ENCODE results near the gene MAP3K14. TPM values are rescaled to one million over a fixed set of nuclear protein-coding genes. Genes with fewer than 3 reads are reported as not detected.
A peak's percentile ranks its signal among the peaks of the same experiment; 100 is the strongest.

MAP3K14 gene
- polyA plus RNA-seq, 3 donors = 1.4 to 29.9 (median 3.8) TPM

DNA sequence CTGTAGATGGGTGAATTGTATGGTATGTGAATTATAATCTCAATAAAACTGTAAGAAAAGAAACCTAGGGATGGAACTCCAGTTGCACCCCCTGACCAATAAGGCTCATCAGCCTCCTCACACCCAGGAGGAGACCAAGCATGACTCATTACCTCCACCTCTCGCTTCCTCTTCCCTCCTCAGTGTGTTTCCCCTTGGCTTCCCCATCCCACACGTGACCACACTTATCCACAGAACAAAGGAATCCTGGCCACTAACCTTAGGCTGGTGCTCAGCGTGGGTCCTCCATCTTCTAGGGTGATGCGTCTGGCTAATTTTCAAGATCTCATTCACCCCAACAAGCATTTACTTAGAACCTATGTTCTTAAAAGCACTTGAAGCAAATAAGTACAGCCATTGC lies 36.2 kb upstream of the MAP3K14 start:
- Mint-ChIP-seq H3K27ac (peak overlapping the region in 4 of 7 donors; percentile 13 to 38 (median 28)), H3K9me3 (peaks cover 0 to 2% (median 0%) of the 10 kb centered on the region in 7 donors)
- WGBS (ENCODE audit: insufficient coverage) = 48% methylated on average over 2 of the region's 4 CpGs

GRCh38 chr17:45351831-45352230 lies 35.0 kb upstream of the MAP3K14 start:
- H3K4me1 ChIP-seq (ENCODE audit: control insufficient read depth in 1 of 2, insufficient read depth in 2 of 2, low read length in 2 of 2) = peaks cover 8 to 16% of the 10 kb centered on the region in 2 donors
- no peaks in the 10 kb centered on the region for H4K20me1 ChIP-seq (ENCODE audit: insufficient read depth, low read length)
- TF ChIP-seq, protein P1, sequence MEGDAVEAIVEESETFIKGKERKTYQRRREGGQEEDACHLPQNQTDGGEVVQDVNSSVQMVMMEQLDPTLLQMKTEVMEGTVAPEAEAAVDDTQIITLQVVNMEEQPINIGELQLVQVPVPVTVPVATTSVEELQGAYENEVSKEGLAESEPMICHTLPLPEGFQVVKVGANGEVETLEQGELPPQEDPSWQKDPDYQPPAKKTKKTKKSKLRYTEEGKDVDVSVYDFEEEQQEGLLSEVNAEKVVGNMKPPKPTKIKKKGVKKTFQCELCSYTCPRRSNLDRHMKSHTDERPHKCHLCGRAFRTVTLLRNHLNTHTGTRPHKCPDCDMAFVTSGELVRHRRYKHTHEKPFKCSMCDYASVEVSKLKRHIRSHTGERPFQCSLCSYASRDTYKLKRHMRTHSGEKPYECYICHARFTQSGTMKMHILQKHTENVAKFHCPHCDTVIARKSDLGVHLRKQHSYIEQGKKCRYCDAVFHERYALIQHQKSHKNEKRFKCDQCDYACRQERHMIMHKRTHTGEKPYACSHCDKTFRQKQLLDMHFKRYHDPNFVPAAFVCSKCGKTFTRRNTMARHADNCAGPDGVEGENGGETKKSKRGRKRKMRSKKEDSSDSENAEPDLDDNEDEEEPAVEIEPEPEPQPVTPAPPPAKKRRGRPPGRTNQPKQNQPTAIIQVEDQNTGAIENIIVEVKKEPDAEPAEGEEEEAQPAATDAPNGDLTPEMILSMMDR (IDR thresholded peaks at IDR 0.05) = no peak
- no peak overlapping the region for H3K4me2 ChIP-seq (replicated peaks; ENCODE audit: extremely low read depth, low read length, poor library complexity, severe bottlenecking)
- H3K4me3 ChIP-seq (replicated peaks in 1 of 3; ENCODE audit: low read depth in 2 of 3, low read length in 3 of 3) = no peak overlapping the region
- peaks cover 17% of the 10 kb centered on the region for H3K4me1 Mint-ChIP-seq
- H3K9me3 Mint-ChIP-seq = peaks cover 0 to 2% (median 0%) of the 10 kb centered on the region in 7 donors
- no peaks in the 10 kb centered on the region for H3K36me3 ChIP-seq (replicated peaks in 1 of 2; ENCODE audit: control insufficient read depth in 1 of 2, insufficient read depth in 2 of 2, low read length in 2 of 2)
- no peaks in the 10 kb centered on the region for H3K79me2 ChIP-seq (ENCODE audit: insufficient read depth, low read length)
- DNase-seq = no peak
- H2AFZ ChIP-seq (ENCODE audit: insufficient read depth, low read depth, low read length, poor library complexity, severe bottlenecking) = no peak overlapping the region
- intact Hi-C loops (cut with micrococcal nuclease) = loop anchor here in 1 of 2 donors (5.0 kb wide), 1 partner anchor 35 kb away; the partner anchor contains the start of gene MAP3K14
- H3K9me3 ChIP-seq (replicated peaks in 1 of 2; ENCODE audit: control insufficient read depth in 1 of 2, insufficient read depth in 1 of 2, low read length in 2 of 2) = no peaks in the 10 kb centered on the region
- H3K36me3 Mint-ChIP-seq = no peaks in the 10 kb centered on the region
- H3K27me3 Mint-ChIP-seq (ENCODE audit: low read depth in 3 of 3) = peaks cover 5 to 8% (median 7%) of the 10 kb centered on the region in 3 donors
- H3K27ac ChIP-seq (ENCODE audit: low read depth in 1 of 2, low read length in 2 of 2) = no peak overlapping the region
- H3K27ac Mint-ChIP-seq = no peak overlapping the region
- H3K9ac ChIP-seq (ENCODE audit: insufficient read depth, low read length, poor library complexity, severe bottlenecking) = no peak overlapping the region
- no CpG with 5 or more reads among the region's 2 CpGs for WGBS (ENCODE audit: insufficient coverage)
- no peaks in the 10 kb centered on the region for H3K27me3 ChIP-seq (ENCODE audit: control insufficient read depth in 2 of 2, insufficient read depth in 2 of 2, low read length in 2 of 2)
- no peak overlapping the region for H3K4me3 Mint-ChIP-seq

More for the DNA sequence above, 36.2 kb upstream of the MAP3K14 start:
- Histone ChIP-seq H3K9me3 (replicated peaks in 1 of 2; ENCODE audit: control insufficient read depth in 1 of 2, insufficient read depth in 1 of 2, low read length in 2 of 2) (no peaks in the 10 kb centered on the region), H3K36me3 (replicated peaks in 1 of 2; ENCODE audit: control insufficient read depth in 1 of 2, insufficient read depth in 2 of 2, low read length in 2 of 2) (no peaks in the 10 kb centered on the region), H3K9ac (ENCODE audit: insufficient read depth, low read length, poor library complexity, severe bottlenecking) (no peak overlapping the region), H3K79me2 (ENCODE audit: insufficient read depth, low read length) (no peaks in the 10 kb centered on the region), H3K27me3 (ENCODE audit: control insufficient read depth in 2 of 2, insufficient read depth in 2 of 2, low read length in 2 of 2) (no peaks in the 10 kb centered on the region), H4K20me1 (ENCODE audit: insufficient read depth, low read length) (no peaks in the 10 kb centered on the region), H3K4me1 (ENCODE audit: control insufficient read depth in 1 of 2, insufficient read depth in 2 of 2, low read length in 2 of 2) (peaks cover 8 to 12% of the 10 kb centered on the region in 2 donors), H2AFZ (ENCODE audit: insufficient read depth, low read depth, low read length, poor library complexity, severe bottlenecking) (no peak overlapping the region), H3K4me3 (replicated peaks in 1 of 3; ENCODE audit: low read depth in 2 of 3, low read length in 3 of 3) (no peak overlapping the region), H3K27ac (ENCODE audit: low read depth in 1 of 2, low read length in 2 of 2) (no peak overlapping the region), H3K4me2 (replicated peaks; ENCODE audit: extremely low read depth, low read length, poor library complexity, severe bottlenecking) (no peak overlapping the region)
- H3K4me1 Mint-ChIP-seq = peaks cover 13% of the 10 kb centered on the region
- intact Hi-C loops (cut with micrococcal nuclease) = loop anchor here in 1 of 2 donors (5.0 kb wide), 1 partner anchor 36 kb away; the partner anchor contains the start of gene MAP3K14
- H3K36me3 Mint-ChIP-seq = no peaks in the 10 kb centered on the region
- DNase-seq = peak; percentile 80 to 97 (median 85)
- peaks cover 5 to 8% (median 7%) of the 10 kb centered on the region in 3 donors for H3K27me3 Mint-ChIP-seq (ENCODE audit: low read depth in 3 of 3)
- H3K4me3 Mint-ChIP-seq = no peak overlapping the region
- TF ChIP-seq, protein P1 (IDR thresholded peaks at IDR 0.05) = no peak
